Activated CD4-positive, alpha-beta T cell treated with anti-CD3 and anti-CD28 coated beads for 36 hours (primary cell): Measurements from ENCODE around the gene SPX. TPM values are rescaled to one million over a fixed set of nuclear protein-coding genes. Genes with fewer than 3 reads are reported as not detected.

Source experiments
- ATAC-seq: fragments of 200-7000 bp; cut with Tn5 transposase; one replicate; pipeline ENCODE4 v1.10.0; 2021; ENCODE audit warnings: mild to moderate bottlenecking, moderate library complexity
- CTCF ChIA-PET: fragments of 350-600 bp; sonication (Branson Sonifier 250); formaldehyde crosslinking; loops from one replicate; lab custom pipeline; 2021; ENCODE audit warnings: antibody characterized with exemption; lab: Charles Lee
- POLR2A ChIA-PET: fragments of 350-600 bp; sonication (Branson Sonifier 250); formaldehyde crosslinking; loops from one replicate; lab custom pipeline; 2021; ENCODE audit warnings: antibody characterized with exemption, inconsistent platforms; lab: Charles Lee
- DNase-seq: peaks from one replicate; pipeline ENCODE4 v3.0.0-alpha.2; 2020
- H3K27ac Mint-ChIP-seq: one replicate; pipeline ENCODE4 v1.8.0; 2021; ENCODE audit warnings: mixed read lengths
- H3K27me3 Mint-ChIP-seq: one replicate; pipeline ENCODE4 v1.8.0; 2021; ENCODE audit warnings: mixed read lengths
- H3K36me3 Mint-ChIP-seq: one replicate; pipeline ENCODE4 v1.8.0; 2021; ENCODE audit warnings: low read depth, mixed read lengths
- H3K4me1 Mint-ChIP-seq: one replicate; pipeline ENCODE4 v1.8.0; 2021; ENCODE audit warnings: mixed read lengths
- H3K4me3 Mint-ChIP-seq: one replicate; pipeline ENCODE4 v1.8.0; 2021; ENCODE audit warnings: mild to moderate bottlenecking, moderate library complexity, mixed read lengths
- H3K9me3 Mint-ChIP-seq: one replicate; pipeline ENCODE4 v1.8.0; 2021; ENCODE audit warnings: low read depth, mixed read lengths
- intact Hi-C, 2 experiments: fragments of 100-400 bp; cut with DNase I in 1 of 2; cut with micrococcal nuclease in 1 of 2; formaldehyde crosslinking; loops; one replicate each; pipeline versions ENCODE4 v1.14.2 to v1.15.1; 2022 to 2024; cut with DNase I, micrococcal nuclease
- total RNA-seq, 2 experiments: library from RNA; stranded (reverse); gene quantifications; one replicate each; pipeline ENCODE4 v1.2.3, GENCODE V29; 2021

The SPX gene
- under 1 TPM; 0.16 to 0.61 TPM for total RNA-seq

- CTCF ChIA-PET, result interaction anchor here (0.9 kb wide), 1 partner anchor 48 kb away, joined by 3 read pairs; no protein-coding TSS in a partner anchor
- Mint-ChIP-seq H3K9me3 (peaks cover 8% of the 10 kb centered on the region), H3K4me3 (peak within 1 kb of the TSS; percentile 57), H3K4me1 (peaks cover 6% of the 10 kb centered on the region), H3K27me3 (peaks cover 31% of the 10 kb centered on the region), H3K27ac (peak within 1 kb of the TSS; percentile 49), H3K36me3 (no peaks in the 10 kb centered on the region)
- ATAC-seq (no peak), DNase-seq (no peak)
- intact Hi-C loops, result no loop called here
- POLR2A ChIA-PET, result no interaction called here
These were observed at the start of gene SPX for GRCh38 chr12:21526053-21526452. TSS of gene SPX (plus strand) at chr12:21526296. CDS start at chr12:21526473, 177 bp downstream.

DNA sequence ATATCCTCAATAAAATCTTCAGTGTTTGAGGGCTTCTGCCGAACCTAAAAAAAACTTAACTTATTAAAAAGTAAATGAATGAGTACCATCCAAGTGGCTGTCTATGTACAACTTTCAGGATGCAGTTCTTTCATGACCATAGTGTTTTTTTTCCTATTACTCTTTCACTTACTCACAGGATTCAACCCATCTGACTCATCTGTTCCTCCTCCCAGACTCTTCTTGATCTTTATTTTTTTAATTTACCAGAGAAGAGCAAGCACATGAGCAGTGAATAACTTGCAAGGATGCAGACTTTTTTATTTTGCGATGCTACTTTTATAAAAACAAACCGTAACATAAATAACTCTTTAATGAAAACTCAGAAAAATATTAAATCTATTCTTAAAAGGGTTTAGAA, 49.1 kb upstream of the SPX start:
- H3K4me3 Mint-ChIP-seq, result no peak overlapping the region
- CTCF ChIA-PET, result interaction anchor here (0.6 kb wide), 1 partner anchor 747 kb away, joined by 5 read pairs; no protein-coding TSS in a partner anchor
- H3K9me3 Mint-ChIP-seq, result no peaks in the 10 kb centered on the region
- no peak for DNase-seq
- H3K27me3 Mint-ChIP-seq, result no peaks in the 10 kb centered on the region
- POLR2A ChIA-PET, result no interaction called here
- H3K27ac Mint-ChIP-seq, result peak overlapping the region; percentile 49
- intact Hi-C loops, result loop anchor here in 1 of 2 experiments (2.0 kb wide), 2 partner anchors 20 to 38 kb away; no protein-coding TSS in a partner anchor
- H3K4me1 Mint-ChIP-seq, result peaks cover 15% of the 10 kb centered on the region
- peak; percentile 92 for ATAC-seq
- peaks cover 35% of the 10 kb centered on the region for H3K36me3 Mint-ChIP-seq

DNA sequence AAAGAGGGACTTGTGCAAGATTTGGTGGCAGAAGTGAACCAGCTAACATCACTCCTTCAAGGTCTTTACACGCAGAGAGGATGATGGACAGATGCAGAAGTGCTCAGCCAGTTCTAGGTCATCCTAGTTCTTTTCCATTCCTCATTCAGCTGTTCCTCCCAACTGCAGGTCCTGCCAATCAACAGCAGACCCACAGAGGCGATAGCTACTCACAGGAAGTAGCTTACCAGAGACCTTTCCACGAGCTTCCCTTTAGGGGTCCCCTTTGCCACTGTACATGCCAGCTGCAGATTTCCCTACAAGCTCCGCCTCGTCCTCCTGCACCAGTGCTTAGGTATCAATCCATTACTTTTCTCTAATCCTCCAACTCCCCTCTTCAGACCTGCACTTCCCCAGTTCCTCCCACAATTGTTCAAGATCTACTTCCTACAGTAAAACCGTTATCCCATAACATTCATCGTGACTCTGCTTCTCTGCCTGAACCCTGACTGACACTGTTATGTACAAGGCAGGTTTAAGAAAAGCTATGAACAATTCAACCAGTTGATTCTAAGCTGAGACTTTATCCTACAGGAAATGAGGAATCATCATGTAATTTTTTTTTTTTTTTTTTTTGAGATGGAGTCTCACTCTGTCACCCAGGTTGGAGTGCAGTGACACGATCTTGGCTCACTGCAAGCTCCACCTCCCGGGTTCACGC, 47.2 kb upstream of the SPX start:
- Mint-ChIP-seq H3K9me3 (no peaks in the 10 kb centered on the region), H3K27ac (no peak overlapping the region), H3K4me3 (no peak overlapping the region), H3K36me3 (peaks cover 21% of the 10 kb centered on the region), H3K27me3 (no peaks in the 10 kb centered on the region), H3K4me1 (peaks cover 15% of the 10 kb centered on the region)
- ATAC-seq, result no peak
- ChIA-PET POLR2A (no interaction called here), CTCF (interaction anchor here (0.8 kb wide), 1 partner anchor 978 kb away, joined by 3 read pairs; no protein-coding TSS in a partner anchor)
- intact Hi-C loops, result no loop called here
- DNase-seq, result no peak

DNA sequence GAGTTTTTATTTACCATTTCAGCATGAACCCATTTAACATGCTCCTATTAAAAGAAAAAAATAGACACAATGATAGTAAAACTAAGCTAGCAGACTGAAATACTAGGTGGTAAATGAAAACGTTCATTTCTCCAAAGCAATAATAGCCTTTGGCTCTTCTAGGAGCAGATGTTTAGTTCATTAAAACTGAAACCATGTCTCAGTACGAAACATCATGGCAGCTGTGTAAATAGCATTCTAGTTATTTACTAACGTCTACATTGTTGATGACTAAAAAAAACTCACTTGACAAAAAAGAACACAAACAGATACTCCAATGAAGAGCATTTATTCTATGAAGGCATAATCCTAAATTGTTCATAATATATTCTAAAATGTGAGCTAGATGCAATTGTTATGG, 42.6 kb upstream of the SPX start:
- no peaks in the 10 kb centered on the region for H3K27me3 Mint-ChIP-seq
- CTCF ChIA-PET, result no interaction called here
- intact Hi-C loops, result no loop called here

GRCh38 chr12:21485998-21486397, 40.1 kb upstream of the SPX start:
- no peak for DNase-seq
- H3K36me3 Mint-ChIP-seq, result peaks cover 30% of the 10 kb centered on the region

More for the DNA sequence above, 42.6 kb upstream of the SPX start:
- no peaks in the 10 kb centered on the region for H3K4me1 Mint-ChIP-seq
- POLR2A ChIA-PET, result no interaction called here
- DNase-seq, result no peak
- H3K9me3 Mint-ChIP-seq, result no peaks in the 10 kb centered on the region
- H3K36me3 Mint-ChIP-seq, result peaks cover 16% of the 10 kb centered on the region
- no peak overlapping the region for H3K27ac Mint-ChIP-seq
- H3K4me3 Mint-ChIP-seq, result no peak overlapping the region
- no peak for ATAC-seq

GRCh38 chr12:21499765-21500164, 26.3 kb upstream of the SPX start:
- Mint-ChIP-seq H3K9me3 (no peaks in the 10 kb centered on the region), H3K27ac (no peak overlapping the region), H3K36me3 (peaks cover 44% of the 10 kb centered on the region), H3K4me1 (peaks cover 36% of the 10 kb centered on the region), H3K4me3 (no peak overlapping the region), H3K27me3 (no peaks in the 10 kb centered on the region)
- CTCF ChIA-PET, result interaction anchor here (1.5 to 1.9 kb wide), 3 partner anchors 17 to 180 kb away, joined by 3 to 6 read pairs (median 4); no protein-coding TSS in a partner anchor
- intact Hi-C loops, result loop anchor here (2.0 to 5.0 kb wide), 5 partner anchors 42 to 1127 kb away; partner anchors contain the start of genes C2CD5 (in 2 of the 2) and CMAS (in 2 of the 2)
- DNase-seq (no peak), ATAC-seq (no peak)
- POLR2A ChIA-PET, result no interaction called here

More at GRCh38 chr12:21485998-21486397, 40.1 kb upstream of the SPX start:
- Mint-ChIP-seq H3K4me1 (no peaks in the 10 kb centered on the region), H3K9me3 (no peaks in the 10 kb centered on the region), H3K4me3 (no peak overlapping the region), H3K27ac (no peak overlapping the region), H3K27me3 (no peaks in the 10 kb centered on the region)
- ChIA-PET CTCF (interaction anchor here (0.9 kb wide), 1 partner anchor 8 kb away, joined by 3 read pairs; no protein-coding TSS in a partner anchor), POLR2A (no interaction called here)
- no peak for ATAC-seq
- intact Hi-C loops, result no loop called here

DNA sequence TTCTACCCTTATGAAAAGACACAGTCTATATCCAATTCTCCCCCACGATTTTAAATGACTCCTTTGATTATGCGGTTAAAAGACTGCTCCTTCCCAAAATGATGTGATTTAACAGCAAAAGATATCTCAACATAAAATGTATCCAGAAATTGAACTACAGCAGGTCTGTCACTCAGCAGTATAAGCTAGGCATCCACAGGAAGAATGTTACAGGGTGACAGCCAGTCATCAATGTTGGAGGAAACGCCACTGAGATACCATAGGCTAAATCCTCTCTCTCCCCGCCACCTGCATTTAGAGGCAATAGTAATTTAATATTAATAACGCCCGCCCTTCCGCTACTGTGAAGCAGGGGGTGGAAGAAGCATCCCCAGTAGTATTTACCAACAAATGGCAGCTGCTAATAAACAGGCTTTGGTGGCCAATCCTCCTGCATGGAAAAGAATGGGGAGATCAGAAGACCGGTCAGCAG, 25.3 kb upstream of the SPX start:
- Mint-ChIP-seq H3K4me1 (peaks cover 44% of the 10 kb centered on the region), H3K9me3 (no peaks in the 10 kb centered on the region), H3K36me3 (peaks cover 33% of the 10 kb centered on the region), H3K27ac (no peak overlapping the region), H3K27me3 (no peaks in the 10 kb centered on the region), H3K4me3 (no peak overlapping the region)
- intact Hi-C loops, result loop anchor here (1.0 to 5.0 kb wide), 9 partner anchors 44 to 1126 kb away; partner anchors contain the start of genes C2CD5 (in 2 of the 2), CMAS (in 2 of the 2), LDHB (in 2 of the 2) and PYROXD1 (in 2 of the 2)
- ChIA-PET POLR2A (interaction anchor here (0.6 kb wide), 1 partner anchor 151 kb away, joined by 3 read pairs; no protein-coding TSS in a partner anchor), CTCF (interaction anchor here (1.4 to 1.8 kb wide), 2 partner anchors 8 to 179 kb away, joined by 6 read pairs; no protein-coding TSS in a partner anchor)
- ATAC-seq (peak; percentile 1), DNase-seq (no peak)

DNA sequence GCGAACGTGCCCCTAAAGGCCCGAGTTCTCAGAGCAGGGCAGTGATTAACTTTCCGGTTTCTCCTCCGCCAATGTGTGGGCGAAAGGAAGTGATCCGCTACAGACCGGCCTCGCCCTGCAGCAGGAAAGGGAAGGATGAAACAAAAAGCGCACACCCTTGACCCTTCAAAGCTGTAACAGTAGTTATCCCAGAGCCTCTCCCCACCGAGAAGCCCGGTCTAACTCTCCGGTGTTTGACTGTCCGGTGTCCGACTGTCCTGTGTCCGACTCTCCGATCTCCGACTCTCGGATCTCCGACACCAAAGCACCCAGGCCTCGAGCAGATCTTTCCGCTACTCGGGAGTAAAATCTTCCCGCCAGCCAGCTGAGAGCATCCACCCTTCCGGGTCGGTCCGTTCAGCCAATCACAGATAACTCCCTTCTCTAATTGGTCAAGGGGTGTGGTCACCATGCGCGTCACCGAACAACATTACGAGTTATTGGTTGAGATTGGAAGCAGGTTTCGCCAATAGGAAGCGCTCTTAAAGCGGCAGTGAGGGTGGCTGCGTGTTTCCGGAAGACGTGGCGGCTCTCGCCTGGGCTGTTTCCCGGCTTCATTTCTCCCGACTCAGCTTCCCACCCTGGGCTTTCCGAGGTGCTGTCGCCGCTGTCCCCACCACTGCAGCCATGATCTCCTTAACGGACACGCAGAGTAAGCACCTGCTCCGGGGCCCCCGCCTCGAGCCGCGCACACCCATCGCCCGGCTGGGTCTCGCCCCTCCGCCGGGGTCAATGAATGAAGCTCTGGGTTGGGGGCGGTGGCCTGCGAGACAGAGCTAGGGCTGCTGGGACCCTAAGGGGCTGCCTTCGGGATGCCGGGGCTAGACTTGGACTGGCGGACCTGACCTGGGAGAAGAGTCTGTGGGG, 24.6 kb upstream of the SPX start, which contains the start of the genes GOLT1B and RECQL:
TSS of gene GOLT1B (plus strand) at position 532 of the 906 bp plus-strand sequence. CDS start at position 667, 135 bp downstream.
TSS of gene RECQL (minus strand) at position 378 of the 906 bp plus-strand sequence. CDS start 2,065 bp downstream, outside the sequence.
- peaks cover 28% of the 10 kb centered on the region for H3K36me3 Mint-ChIP-seq
- POLR2A ChIA-PET, result interaction anchor here (0.6 to 1.2 kb wide), 5 partner anchors 10 to 175 kb away, joined by 3 to 6 read pairs (median 3); partner anchors contain the start of gene LDHB
- peaks cover 44% of the 10 kb centered on the region for H3K4me1 Mint-ChIP-seq
- ATAC-seq (peak; percentile 93), DNase-seq (peak; percentile 93)
- intact Hi-C loops, result loop anchor here (1.0 to 5.0 kb wide), 9 partner anchors 44 to 1125 kb away; partner anchors contain the start of genes C2CD5 (in 2 of the 2), CMAS (in 2 of the 2), LDHB (in 2 of the 2) and PYROXD1 (in 2 of the 2)
- H3K9me3 Mint-ChIP-seq, result no peaks in the 10 kb centered on the region
- no peak within 1 kb of the TSS for H3K27ac Mint-ChIP-seq
- CTCF ChIA-PET, result interaction anchor here (0.5 to 1.8 kb wide), 5 partner anchors 8 to 179 kb away, joined by 3 to 6 read pairs (median 5); partner anchors contain the start of gene PYROXD1
- no peaks in the 10 kb centered on the region for H3K27me3 Mint-ChIP-seq
- no peak within 1 kb of the TSS for H3K4me3 Mint-ChIP-seq

DNA sequence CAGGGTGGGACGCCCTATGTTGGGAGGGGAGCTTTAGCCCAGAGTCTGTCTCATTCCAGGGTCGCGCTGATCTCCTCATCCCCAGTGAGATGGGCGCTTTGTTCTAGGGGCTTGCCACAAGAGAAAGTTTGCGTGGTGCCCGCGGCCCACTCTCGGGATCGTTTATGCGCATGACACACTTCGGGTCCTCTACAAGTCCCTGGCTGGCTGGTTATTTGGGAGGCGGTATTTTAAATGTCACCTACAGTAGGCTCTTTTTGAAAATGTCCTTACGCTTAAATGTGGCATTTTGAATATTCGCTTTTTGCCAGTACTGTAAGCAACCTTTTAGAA, 24.0 kb upstream of the SPX start:
- Mint-ChIP-seq H3K4me3 (no peak overlapping the region), H3K36me3 (peaks cover 24% of the 10 kb centered on the region), H3K27ac (no peak overlapping the region), H3K4me1 (peaks cover 42% of the 10 kb centered on the region), H3K27me3 (no peaks in the 10 kb centered on the region), H3K9me3 (no peaks in the 10 kb centered on the region)
- intact Hi-C loops, result loop anchor here (5.0 kb wide), 3 partner anchors 45 to 1040 kb away; partner anchors contain the start of genes CMAS (in 2 of the 2) and C2CD5 (in 1 of the 2)
- ATAC-seq (peak; percentile 6), DNase-seq (peak; percentile 60)
- POLR2A ChIA-PET, result interaction anchor here (0.9 to 1.2 kb wide), 4 partner anchors 9 to 174 kb away, joined by 3 to 6 read pairs (median 4); partner anchors contain the start of gene LDHB
- CTCF ChIA-PET, result interaction anchor here (0.9 to 1.4 kb wide), 2 partner anchors 8 to 9 kb away, joined by 3 to 6 read pairs; no protein-coding TSS in a partner anchor

- Mint-ChIP-seq H3K4me1 (peaks cover 43% of the 10 kb centered on the region), H3K4me3 (no peak overlapping the region), H3K9me3 (no peaks in the 10 kb centered on the region), H3K27ac (no peak overlapping the region), H3K27me3 (no peaks in the 10 kb centered on the region), H3K36me3 (peaks cover 24% of the 10 kb centered on the region)
- ATAC-seq (no peak), DNase-seq (peak; percentile 13)
- CTCF ChIA-PET, result no interaction called here
- intact Hi-C loops, result loop anchor here (5.0 kb wide), 3 partner anchors 46 to 1039 kb away; partner anchors contain the start of genes CMAS (in 2 of the 2) and C2CD5 (in 1 of the 2)
- POLR2A ChIA-PET, result no interaction called here
These were observed 23.2 kb upstream of the SPX start for GRCh38 chr12:21502872-21503271.
